Thoracic aorta (tissue), 2 donors: Measurements from ENCODE around the gene GNGT1. TPM values are rescaled to one million over a fixed set of nuclear protein-coding genes. Genes with fewer than 3 reads are reported as not detected.

ENCODE experiments used
- ATAC-seq: fragments of 150-250 bp; one replicate; pipeline ENCODE4 v1.8.0; 2017; ENCODE audit warnings: low read depth; ENCODE audit not compliant: insufficient number of reproducible peaks, low FRiP score
- DNase-seq: peaks from one replicate; pipeline ENCODE4 v3.0.0-alpha.2; 2020; ENCODE audit warnings: low spot score
- H3K27ac ChIP-seq, 2 donors: fragments of 200-600 bp; sonication (generic); 1 replicate in 1 of 2; 2 replicates in 1 of 2; pipeline ENCODE4 v1.5.1; 2016; ENCODE audit warnings: mild to moderate bottlenecking in 2 of 2, moderate library complexity in 2 of 2
- H3K27me3 ChIP-seq: fragments of 200-600 bp; sonication (generic); replicated peaks from 2 replicates; pipeline ENCODE4 v1.6.0; 2016; ENCODE audit warnings: mild to moderate bottlenecking; ENCODE audit not compliant: insufficient read depth
- H3K36me3 ChIP-seq: fragments of 200-600 bp; sonication (generic); one replicate; pipeline ENCODE4 v1.5.1; 2016
- H3K4me1 ChIP-seq, 2 donors: fragments of 200-600 bp; sonication (generic); 1 replicate in 1 of 2; 2 replicates in 1 of 2; pipeline versions ENCODE4 v1.5.1 to v1.6.0; 2016; ENCODE audit warnings: low read depth in 2 of 2, mild to moderate bottlenecking in 1 of 2; ENCODE audit not compliant: control insufficient read depth in 1 of 2
- H3K4me3 ChIP-seq: fragments of 200-600 bp; sonication (generic); 2 replicates; pipeline ENCODE4 v1.5.1; 2016; ENCODE audit warnings: mild to moderate bottlenecking
- H3K9me3 ChIP-seq: fragments of 200-600 bp; sonication (generic); 2 replicates; pipeline ENCODE4 v1.5.1; 2016
- CTCF ChIP-seq: fragments of 200-600 bp; sonication (generic); IDR thresholded peaks from one replicate; pipeline ENCODE4 v1.5.1; 2019; ENCODE audit warnings: antibody characterized with exemption
- total RNA-seq, 2 donors: library from RNA; depleted of rRNA; stranded (reverse); fragments of >200 nt; gene quantifications; one replicate each; pipeline versions ENCODE4 v1.1.0 to v1.2.3, GENCODE V29; 2016

Gene GNGT1
- total RNA-seq, 2 donors from 2014 or later: not detected

DNA sequence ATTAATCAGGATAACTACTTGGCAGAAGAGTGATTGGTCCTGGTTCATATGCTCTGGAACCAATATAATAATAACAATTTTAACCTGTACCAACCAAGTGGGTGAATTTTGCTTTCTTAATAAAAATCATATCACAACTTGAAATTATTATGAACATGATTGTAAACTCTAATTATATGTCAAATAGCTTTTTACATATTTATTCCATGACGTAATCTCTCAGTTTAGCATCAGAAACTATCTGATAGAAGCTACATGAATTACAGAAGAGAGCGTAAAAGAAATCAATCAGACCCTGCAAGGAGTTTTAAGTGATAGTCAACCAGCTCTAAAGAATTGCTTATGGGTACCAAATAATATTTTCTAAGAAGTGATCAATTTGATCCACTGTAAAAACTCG, 25.3 kb downstream of the GNGT1 start:
- no peak for TF ChIP-seq CTCF
- Histone ChIP-seq H3K36me3 (no peaks in the 10 kb centered on the region), H3K9me3 (no peaks in the 10 kb centered on the region), H3K4me3 (no peak overlapping the region), H3K27ac (no peak overlapping the region), H3K4me1 (peaks cover 3 to 14% of the 10 kb centered on the region in 2 donors), H3K27me3 (no peaks in the 10 kb centered on the region)
- ATAC-seq (no peak), DNase-seq (no peak)

DNA sequence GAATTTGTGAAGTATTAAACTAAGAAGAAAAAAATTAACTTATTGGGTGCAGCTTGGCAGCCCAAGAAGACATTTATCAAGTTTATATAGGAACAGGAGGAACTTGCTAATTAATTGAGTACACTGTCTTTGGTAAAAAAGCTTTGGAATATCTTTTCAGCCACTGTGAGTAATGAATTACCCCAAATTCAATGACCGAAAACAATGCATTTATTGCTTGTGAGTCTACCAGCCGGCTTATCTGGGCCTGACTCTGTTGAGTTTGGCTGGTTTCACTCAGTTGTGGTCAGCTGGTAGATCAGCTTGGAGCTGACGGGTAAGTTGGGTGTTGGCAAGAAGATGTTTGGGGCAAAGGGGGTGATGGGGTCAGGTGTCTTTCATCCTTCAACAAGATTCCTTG, 26.8 kb downstream of the GNGT1 start:
- DNase-seq (no peak), ATAC-seq (no peak)
- H3K4me1 ChIP-seq: no peaks in the 10 kb centered on the region
- no peaks in the 10 kb centered on the region for H3K27me3 ChIP-seq
- H3K9me3 ChIP-seq: no peaks in the 10 kb centered on the region
- H3K36me3 ChIP-seq: no peaks in the 10 kb centered on the region
- H3K27ac ChIP-seq: no peak overlapping the region
- H3K4me3 ChIP-seq: no peak overlapping the region
- no peak for TF ChIP-seq CTCF

- Histone ChIP-seq H3K36me3 (no peaks in the 10 kb centered on the region), H3K4me3 (no peak overlapping the region), H3K27me3 (no peaks in the 10 kb centered on the region), H3K4me1 (no peaks in the 10 kb centered on the region), H3K9me3 (no peaks in the 10 kb centered on the region), H3K27ac (no peak overlapping the region)
- ATAC-seq: no peak
- TF ChIP-seq CTCF: no peak
- DNase-seq: no peak
Measured at GRCh38 chr7:93935102-93935501, 28.7 kb downstream of the GNGT1 start.

- Histone ChIP-seq H3K4me1 (no peaks in the 10 kb centered on the region), H3K27me3 (no peaks in the 10 kb centered on the region), H3K36me3 (no peaks in the 10 kb centered on the region), H3K27ac (no peak overlapping the region), H3K4me3 (no peak overlapping the region), H3K9me3 (no peaks in the 10 kb centered on the region)
- TF ChIP-seq CTCF: no peak
- ATAC-seq (no peak), DNase-seq (no peak)
Measured at GRCh38 chr7:93937818-93938217, 31.5 kb downstream of the GNGT1 start.

DNA sequence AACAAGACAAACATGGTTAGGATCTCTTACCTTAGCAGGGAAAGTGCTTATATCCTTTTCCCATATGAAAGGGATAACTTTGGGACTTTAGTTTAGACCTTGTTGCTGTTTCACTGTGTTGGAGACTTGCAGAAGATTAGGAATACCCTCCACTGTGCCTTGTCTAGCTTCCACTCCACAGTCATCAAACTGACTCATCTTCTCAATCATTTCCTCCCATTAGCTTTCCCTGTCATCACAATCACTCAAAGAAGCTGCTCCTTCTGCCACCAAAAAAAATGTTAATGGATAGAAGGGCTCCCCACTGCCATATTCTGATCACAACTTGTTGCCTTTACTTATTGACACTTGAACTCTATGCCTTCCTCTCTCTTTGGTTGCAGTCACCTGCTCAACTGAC, 31.9 kb downstream of the GNGT1 start:
- Histone ChIP-seq H3K27me3 (no peaks in the 10 kb centered on the region), H3K4me1 (no peaks in the 10 kb centered on the region), H3K36me3 (no peaks in the 10 kb centered on the region), H3K9me3 (no peaks in the 10 kb centered on the region), H3K27ac (no peak overlapping the region), H3K4me3 (no peak overlapping the region)
- no peak for ATAC-seq
- DNase-seq: no peak
- TF ChIP-seq CTCF: no peak
